H1 (cell line): Measurements from ENCODE around the gene FSD1. TPM values are rescaled to one million over a fixed set of nuclear protein-coding genes. Genes with fewer than 3 reads are reported as not detected.

Experiments
- ASH2L ChIP-seq: fragments of 200-600, 300-600 bp; sonication (generic); IDR thresholded peaks from one replicate; pipeline ENCODE4 v1.7.1; 2017; ENCODE audit warnings: low read length
- CBX5 ChIP-seq: fragments of 300-800, 300-1000 bp; sonication (generic); IDR thresholded peaks from 2 replicates; pipeline ENCODE4 v1.7.1; 2016; ENCODE audit warnings: antibody characterized with exemption, low read length, low read depth
- polyA plus RNA-seq, 7 experiments: library from polyadenylated mRNA; depleted of rRNA in 3 of 7; stranded (reverse) in 5 of 7; unstranded in 2 of 7; fragments of >200 nt in 5 of 7; fragments of 200-250 nt in 2 of 7; gene quantifications; 1 replicate in 5 of 7; 2 replicates in 1 of 7; 4 replicates in 1 of 7; pipeline versions ENCODE4 v1.2.1 to v1.2.3, GENCODE V29; 2011 to 2013; ENCODE audit warnings: missing spikeins in 2 of 7, mixed read lengths in 2 of 7
- total RNA-seq: library from RNA; stranded (reverse); fragmentation: NEBNext Ultra II Directional; extraction: Animal tissue kit (Norgen Biotek cat#: 25700); gene quantifications from 2 replicates; pipeline ENCODE4 v1.2.1, GENCODE V29; 2021

Gene FSD1
- total and polyA plus RNA-seq, 2 of the 8 experiments (the other 6 are each of a cell fraction or from before 2014, with no cell fraction given), result 58.8 to 181 TPM

GRCh38 chr19:4316956-4317355 is 12.6 kb downstream of the FSD1 start (continued):
- TF ChIP-seq CBX5 (no peak), ASH2L (no peak)
